Esophagus squamous epithelium (tissue), 5 donors: ENCODE data around the gene SERINC3. TPM values are rescaled to one million over a fixed set of nuclear protein-coding genes. Genes with fewer than 3 reads are reported as not detected.

ENCODE experiments used
- DNase-seq: peaks from one replicate; lab custom pipeline; 2025; lab: John Stamatoyannopoulos, UW
- H3K27ac ChIP-seq, 4 donors: fragments of 200-600 bp; sonication (generic); one replicate each; pipeline ENCODE4 v1.5.1; 2016 to 2019; ENCODE audit warnings: mild to moderate bottlenecking in 1 of 4
- H3K27me3 ChIP-seq, 4 donors: fragments of 200-600 bp; sonication (generic); 1 replicate in 3 of 4; 2 replicates in 1 of 4; pipeline versions ENCODE4 v1.5.1 to v1.6.0; 2017 to 2021; ENCODE audit warnings: antibody characterized with exemption in 1 of 4
- H3K36me3 ChIP-seq, 3 donors: fragments of 200-600 bp; sonication (generic); one replicate each; pipeline ENCODE4 v1.5.1; 2016 to 2019
- H3K4me1 ChIP-seq, 3 donors: fragments of 200-600 bp; sonication (generic); one replicate each; pipeline ENCODE4 v1.5.1; 2017 to 2019
- H3K4me3 ChIP-seq, 4 donors: fragments of 200-600 bp; sonication (generic); 1 replicate in 3 of 4; 2 replicates in 1 of 4; pipeline ENCODE4 v1.5.1; 2016 to 2019; ENCODE audit warnings: mild to moderate bottlenecking in 2 of 4, moderate library complexity in 1 of 4
- H3K9me3 ChIP-seq, 3 donors: fragments of 200-600 bp; sonication (generic); one replicate each; pipeline ENCODE4 v1.5.1; 2016 to 2019
- CTCF ChIP-seq, 6 experiments: fragments of 450-650 bp in 4 of 6; fragments of 200-600 bp in 2 of 6; sonication (generic) in 2 of 6; IDR thresholded peaks; one replicate each; pipeline ENCODE4 v1.5.1; 2016 to 2019; ENCODE audit warnings: antibody characterized with exemption in 6 of 6, mild to moderate bottlenecking in 4 of 6, moderate library complexity in 4 of 6
- POLR2A ChIP-seq, 4 donors: fragments of 450-650 bp; IDR thresholded peaks; one replicate each; pipeline ENCODE4 v1.6.1; 2017; ENCODE audit warnings: antibody characterized with exemption in 4 of 4, mild to moderate bottlenecking in 4 of 4, moderate library complexity in 3 of 4
- WGBS, 2 donors: methylation state at CpG; one replicate each; pipeline ENCODE4 v1.1.5; 2018; 5-methylcytosine and 5-hydroxymethylcytosine counted together
- intact Hi-C: fragments of 100-400 bp; cut with DNase I; formaldehyde crosslinking; loops from one replicate; pipeline ENCODE4 v1.15.0; 2022
- total RNA-seq, 4 donors: library from RNA; depleted of rRNA; stranded (reverse); fragments of >200 nt; gene quantifications; one replicate each; pipeline ENCODE4 v1.1.0, GENCODE V29; 2016
- donor health status: DM: yes; HTN: yes; CAD: no.

Gene SERINC3
- total RNA-seq, 4 donors from 2014 or later, result 41.7 to 83.9 (median 59.4) TPM

DNA sequence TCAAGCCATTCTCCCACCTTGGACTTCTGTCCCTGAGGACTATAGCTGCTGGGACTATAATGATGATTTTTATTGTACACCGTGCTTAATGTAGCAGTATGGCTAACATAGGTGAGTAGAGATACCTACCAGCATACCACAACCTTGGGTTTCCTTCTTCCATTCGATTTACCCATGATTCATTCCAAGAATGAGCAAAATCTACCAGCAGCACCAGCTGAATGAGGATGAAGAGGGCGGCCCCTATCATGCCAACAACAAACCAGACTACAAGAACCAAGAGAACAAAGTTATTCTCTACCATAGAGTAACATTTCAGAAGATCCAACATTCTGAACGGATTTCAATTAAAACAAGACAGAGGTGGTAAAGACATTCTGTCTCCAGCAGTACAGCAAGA lies 12.1 kb downstream of the SERINC3 start:
- no peak for TF ChIP-seq CTCF (IDR thresholded peaks at IDR 0.05)
- no peak for TF ChIP-seq POLR2A (IDR thresholded peaks at IDR 0.05)
- H3K4me1 ChIP-seq, result peaks cover 0 to 18% (median 0%) of the 10 kb centered on the region in 3 donors
- intact Hi-C loops, result no loop called here
- peaks cover 22 to 98% (median 34%) of the 10 kb centered on the region in 3 donors for H3K36me3 ChIP-seq
- no peak for DNase-seq
- no peak overlapping the region for H3K27ac ChIP-seq
- H3K4me3 ChIP-seq, result no peak overlapping the region
- 87 to 89% methylated on average over 4 of the region's 4 CpGs for WGBS, 2 donors
- H3K27me3 ChIP-seq, result no peaks in the 10 kb centered on the region
- no peaks in the 10 kb centered on the region for H3K9me3 ChIP-seq

DNA sequence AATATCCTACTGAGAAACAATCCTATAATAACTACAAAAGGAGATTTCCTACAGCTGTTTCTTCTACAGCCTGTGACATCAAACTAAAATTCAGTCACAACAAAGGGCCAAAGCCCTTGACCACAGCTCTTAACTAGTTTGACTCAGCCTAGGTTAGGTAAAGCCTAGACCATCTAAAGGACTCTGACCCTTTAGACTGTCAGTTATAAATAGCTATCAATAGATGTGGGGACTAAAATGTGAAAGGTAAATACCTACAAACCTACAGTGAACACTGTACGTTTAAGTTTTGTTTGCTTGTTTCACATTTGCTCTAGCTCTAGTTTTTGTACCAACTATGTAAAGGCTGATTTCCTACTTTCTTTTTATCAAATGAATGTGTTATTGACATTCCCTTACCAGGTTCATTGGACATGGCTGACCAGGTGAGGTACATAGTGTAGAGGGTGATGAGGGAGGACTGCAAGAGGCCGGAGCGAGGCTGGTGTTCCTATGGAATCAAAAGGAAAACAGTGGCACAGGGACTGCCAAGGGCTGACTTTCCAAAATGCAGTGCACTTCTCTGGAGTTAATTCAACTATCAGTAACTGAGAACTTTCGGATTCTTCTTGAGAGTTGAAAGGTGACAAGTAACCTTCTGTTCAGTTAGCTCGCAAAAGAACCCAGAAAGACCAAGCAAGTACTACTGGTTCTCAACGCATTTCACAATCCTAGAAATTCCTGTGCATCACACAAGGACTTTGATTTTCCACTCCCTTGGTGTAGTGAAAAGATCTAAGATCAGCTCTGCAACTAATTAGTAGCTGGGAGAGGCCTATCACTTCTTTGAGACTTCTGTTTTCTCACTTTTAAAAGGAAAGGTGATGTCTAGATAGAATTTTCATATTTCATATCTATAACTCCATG lies 17.2 kb downstream of the SERINC3 start:
- 87 to 88% methylated on average over 6 of the region's 6 CpGs for WGBS, 2 donors
- no peak overlapping the region for H3K4me3 ChIP-seq
- no peaks in the 10 kb centered on the region for H3K9me3 ChIP-seq
- intact Hi-C loops, result no loop called here
- TF ChIP-seq POLR2A (IDR thresholded peaks at IDR 0.05) (no peak), CTCF (IDR thresholded peaks at IDR 0.05) (no peak)
- no peak for DNase-seq
- H3K4me1 ChIP-seq, result no peaks in the 10 kb centered on the region
- H3K36me3 ChIP-seq, result peaks cover 22 to 100% (median 60%) of the 10 kb centered on the region in 3 donors
- H3K27me3 ChIP-seq, result no peaks in the 10 kb centered on the region
- peak overlapping the region in 1 of 4 donors; percentile 25 for H3K27ac ChIP-seq

DNA sequence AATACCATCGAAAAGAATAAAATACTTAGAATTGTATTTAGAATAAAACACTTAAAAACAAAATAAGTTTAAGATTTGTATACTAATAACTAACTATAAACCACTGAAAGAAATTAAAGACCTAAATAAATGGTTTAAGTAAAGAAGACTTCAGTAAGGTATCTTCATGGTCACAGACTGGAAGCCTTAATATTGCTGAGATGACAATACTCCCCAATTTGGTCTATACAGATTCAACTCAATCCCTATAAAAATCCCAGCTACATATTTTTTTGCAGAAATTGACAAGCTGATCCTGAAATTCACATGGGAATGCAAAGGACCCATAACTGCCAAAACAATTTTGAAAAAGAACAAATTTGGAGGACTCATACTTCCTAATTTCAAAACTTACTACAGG lies 18.9 kb downstream of the SERINC3 start:
- WGBS, 2 donors, result 100% methylated on average over 1 of the region's 1 CpG
- no peaks in the 10 kb centered on the region for H3K27me3 ChIP-seq
- H3K4me1 ChIP-seq, result peaks cover 0 to 7% (median under 1%) of the 10 kb centered on the region in 3 donors
- no peaks in the 10 kb centered on the region for H3K9me3 ChIP-seq
- H3K36me3 ChIP-seq, result peaks cover 22 to 100% (median 52%) of the 10 kb centered on the region in 3 donors
- no peak for TF ChIP-seq CTCF (IDR thresholded peaks at IDR 0.05)
- no peak for TF ChIP-seq POLR2A (IDR thresholded peaks at IDR 0.05)
- H3K27ac ChIP-seq, result no peak overlapping the region
- no peak overlapping the region for H3K4me3 ChIP-seq
- DNase-seq, result no peak
- intact Hi-C loops, result no loop called here

DNA sequence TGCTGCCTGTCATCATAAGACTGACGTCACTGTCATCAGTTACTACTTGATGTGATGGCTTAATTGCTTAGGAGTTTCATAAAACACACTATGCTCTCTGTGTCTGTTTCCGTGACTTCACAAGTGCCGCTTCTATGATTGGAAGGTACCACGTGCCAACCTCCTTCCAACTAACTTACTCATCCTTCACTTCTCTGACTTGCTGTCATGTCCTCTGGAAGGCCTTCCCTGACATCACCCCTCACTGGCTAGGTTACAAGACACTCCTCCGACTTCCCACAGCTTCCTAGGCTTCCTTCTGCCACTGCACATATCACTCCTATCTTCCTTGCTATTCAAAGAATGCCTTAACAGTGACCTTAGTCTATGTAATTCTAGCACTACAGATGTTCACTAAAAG lies 20.4 kb downstream of the SERINC3 start:
- TF ChIP-seq POLR2A (IDR thresholded peaks at IDR 0.05), result no peak
- TF ChIP-seq CTCF (IDR thresholded peaks at IDR 0.05), result no peak
- Histone ChIP-seq H3K9me3 (no peaks in the 10 kb centered on the region), H3K4me1 (peaks cover 4 to 22% (median 14%) of the 10 kb centered on the region in 3 donors), H3K27ac (no peak overlapping the region), H3K27me3 (no peaks in the 10 kb centered on the region), H3K36me3 (peaks cover 22 to 99% (median 53%) of the 10 kb centered on the region in 3 donors), H3K4me3 (no peak overlapping the region)
- WGBS, 2 donors, result 79 to 95% methylated on average over 5 of the region's 5 CpGs
- intact Hi-C loops, result no loop called here
- no peak for DNase-seq

- Histone ChIP-seq H3K9me3 (no peaks in the 10 kb centered on the region), H3K27me3 (no peaks in the 10 kb centered on the region), H3K36me3 (peaks cover 14 to 99% (median 45%) of the 10 kb centered on the region in 3 donors), H3K27ac (no peak overlapping the region), H3K4me3 (no peak overlapping the region), H3K4me1 (peaks cover 8 to 34% (median 17%) of the 10 kb centered on the region in 3 donors)
- WGBS, 2 donors, result 85 to 97% methylated on average over 3 of the region's 3 CpGs
- intact Hi-C loops, result no loop called here
- no peak for DNase-seq
- no peak for TF ChIP-seq CTCF (IDR thresholded peaks at IDR 0.05)
- TF ChIP-seq POLR2A (IDR thresholded peaks at IDR 0.05), result no peak
Observed at GRCh38 chr20:44500221-44500620, 21.6 kb downstream of the SERINC3 start.
